GM21367 (cell line): ENCODE measurements around the gene EXOC7.
"Not testable (repeated sequence)": the region's sequence is repeated elsewhere in the genome, so short reads cannot be mapped to it uniquely, and the experiment has no call there.

ENCODE experiments used
- ATAC-seq: cut with Tn5 transposase; IDR thresholded peaks from one replicate; pipeline ENCODE4 v1.9.1; 2021; ENCODE audit not compliant: unreplicated experiment

Gene EXOC7

GRCh38 chr17:76076146-76076764 lies 27.3 kb downstream of the EXOC7 start:
- no peak for ATAC-seq

- ATAC-seq = no peak
Observed at GRCh38 chr17:76075364-76076145, 28.0 kb downstream of the EXOC7 start.

DNA sequence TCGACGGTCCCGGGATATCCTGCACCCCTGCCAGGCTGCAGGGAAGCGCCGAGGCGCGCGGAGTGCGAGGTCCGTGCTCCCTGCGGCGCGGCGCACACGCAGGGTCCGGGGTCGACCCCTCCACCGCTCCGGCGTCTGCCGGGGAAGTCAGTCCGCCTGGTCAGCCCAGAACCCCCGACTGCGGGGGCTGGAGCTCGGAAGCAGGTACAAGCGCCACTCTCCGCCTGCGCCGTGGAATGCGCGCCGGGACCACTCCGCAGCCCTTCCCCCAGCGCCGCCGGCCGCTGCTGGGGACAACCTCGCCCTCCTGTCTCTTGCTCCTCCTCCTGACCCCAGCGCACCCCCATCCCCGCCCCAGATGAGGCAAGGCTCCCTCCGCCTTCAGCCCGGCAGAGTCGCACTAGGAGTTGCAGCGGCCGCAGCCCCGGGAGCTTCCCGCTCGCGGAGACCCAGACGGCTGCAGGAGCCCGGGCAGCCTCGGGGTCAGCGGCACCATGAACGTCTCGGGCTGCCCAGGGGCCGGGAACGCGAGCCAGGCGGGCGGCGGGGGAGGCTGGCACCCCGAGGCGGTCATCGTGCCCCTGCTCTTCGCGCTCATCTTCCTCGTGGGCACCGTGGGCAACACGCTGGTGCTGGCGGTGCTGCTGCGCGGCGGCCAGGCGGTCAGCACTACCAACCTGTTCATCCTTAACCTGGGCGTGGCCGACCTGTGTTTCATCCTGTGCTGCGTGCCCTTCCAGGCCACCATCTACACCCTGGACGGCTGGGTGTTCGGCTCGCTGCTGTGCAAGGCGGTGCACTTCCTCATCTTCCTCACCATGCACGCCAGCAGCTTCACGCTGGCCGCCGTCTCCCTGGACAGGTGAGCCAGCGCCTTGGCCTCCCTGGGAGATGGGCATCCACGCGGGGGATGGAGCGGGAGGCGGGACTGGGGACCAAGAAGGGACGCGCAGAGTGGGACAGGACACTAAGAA lies 28.9 kb downstream of the EXOC7 start, which contains the start of gene GALR2:
GALR2 (plus strand) TSS at position 392 of the 974 bp plus-strand sequence; CDS start at position 495, 103 bp downstream.
- no peak for ATAC-seq

DNA sequence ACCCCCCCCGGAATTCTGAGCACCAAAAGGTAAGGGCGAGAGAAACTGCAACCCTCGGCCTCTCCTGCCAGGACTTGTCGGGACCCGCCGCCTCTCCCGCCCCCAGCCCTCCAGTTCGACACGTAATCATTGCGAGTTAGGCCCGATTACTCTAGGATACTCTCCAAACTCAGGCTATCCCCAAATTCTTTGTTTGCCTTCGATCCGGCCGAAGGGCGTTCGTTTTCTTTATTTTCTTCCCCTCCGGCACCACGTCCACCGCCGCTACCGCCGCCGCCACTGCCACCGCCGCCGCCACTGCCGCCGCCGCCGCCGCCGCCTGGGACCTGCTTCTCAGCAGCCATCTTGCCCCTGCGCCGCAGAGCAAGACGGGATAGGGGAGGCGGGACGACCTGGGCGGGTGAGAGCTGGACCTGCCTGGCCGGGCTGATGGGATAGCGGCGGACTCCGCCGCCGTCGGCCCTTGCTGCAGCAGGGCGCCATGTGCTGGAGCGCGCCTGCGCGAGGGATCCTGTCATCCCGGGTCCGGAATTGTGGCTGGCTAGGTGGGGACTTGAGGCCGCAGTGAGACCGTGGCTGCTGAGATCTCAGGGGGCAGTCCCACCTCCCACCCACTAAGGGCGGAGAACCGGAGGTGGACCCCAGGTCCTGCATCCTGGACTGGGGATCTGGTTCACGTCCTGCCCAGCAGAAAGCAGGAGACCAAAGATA lies 31.3 kb downstream of the EXOC7 start, which contains the start of gene SRP68:
SRP68 (minus strand) TSS at position 370 of the 711 bp plus-strand sequence; CDS start at position 344, 26 bp downstream.
- peak; percentile 83 for ATAC-seq

- ATAC-seq = no peak
Observed at GRCh38 chr17:76071531-76072147, 31.9 kb downstream of the EXOC7 start.

DNA sequence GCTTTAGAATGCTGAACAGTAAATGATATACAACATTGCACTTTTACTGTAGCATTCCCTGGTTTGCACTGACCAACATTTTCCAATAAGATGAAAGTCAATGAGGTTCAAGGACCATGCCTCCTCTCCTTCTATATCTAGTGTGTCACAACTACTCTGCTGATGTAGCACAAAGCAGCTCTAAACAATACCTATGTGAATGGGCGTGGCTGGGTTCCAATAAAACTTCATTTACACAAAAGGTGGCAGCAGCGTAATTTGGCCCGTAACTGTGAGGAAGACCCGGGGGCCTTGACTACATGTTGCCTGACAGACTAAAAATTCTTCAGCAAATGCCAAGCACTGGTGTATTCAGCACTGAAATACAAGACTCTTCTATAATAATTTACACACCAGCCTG lies 37.8 kb downstream of the EXOC7 start:
- ATAC-seq = no peak

DNA sequence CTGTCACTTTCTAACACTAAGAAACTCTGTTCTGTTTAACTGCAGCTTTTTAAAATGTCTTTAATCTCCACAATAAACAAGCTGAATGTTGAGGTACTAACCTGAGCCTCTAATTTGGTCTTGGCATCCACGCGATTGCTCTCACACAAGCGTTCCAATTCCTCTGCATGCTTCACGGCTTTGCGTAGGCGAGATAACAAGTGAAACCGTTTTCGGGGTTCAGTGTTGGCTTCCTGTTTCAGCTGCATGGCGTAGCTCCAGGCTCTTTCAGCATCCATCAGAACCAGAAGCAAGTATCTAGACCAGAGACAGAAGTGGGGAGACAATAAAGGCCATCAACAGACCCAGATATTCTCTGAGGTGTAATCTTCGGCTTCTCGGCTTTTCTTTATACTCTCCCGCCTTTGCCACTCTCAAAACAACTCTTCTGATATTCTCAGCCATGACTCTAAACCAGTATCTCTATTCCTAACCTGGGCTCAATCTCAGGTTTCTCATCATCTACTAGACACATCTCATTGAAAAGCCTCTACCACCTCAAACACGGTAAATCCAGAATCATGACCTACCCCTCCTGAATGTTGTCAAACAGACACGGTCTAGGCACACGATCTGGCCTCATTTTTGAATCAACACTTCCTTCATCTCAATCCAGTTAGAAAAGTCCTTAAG lies 39.6 kb downstream of the EXOC7 start:
- ATAC-seq = no peak

- ATAC-seq = not testable (repeated sequence)
Observed at GRCh38 chr17:76058264-76058663, 45.3 kb downstream of the EXOC7 start.

DNA sequence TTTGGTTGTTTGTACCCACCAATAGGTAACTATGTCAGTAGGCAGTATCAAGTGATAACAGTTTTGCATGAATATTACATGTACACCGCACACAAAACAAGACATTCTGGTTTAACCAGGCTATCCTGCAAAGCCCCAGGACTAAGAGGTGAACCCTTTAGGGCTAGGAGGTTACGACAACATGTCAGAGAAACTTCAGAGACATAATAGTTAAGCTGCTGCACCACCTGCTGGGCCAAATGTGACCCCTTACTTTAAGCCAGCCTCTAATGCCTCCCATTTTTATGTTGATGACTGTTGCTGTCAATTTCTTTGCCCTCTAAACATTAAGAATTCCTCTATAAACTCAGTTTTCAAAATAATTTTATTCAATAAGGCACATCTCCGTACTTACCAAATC lies 46.7 kb downstream of the EXOC7 start:
- no peak for ATAC-seq

DNA sequence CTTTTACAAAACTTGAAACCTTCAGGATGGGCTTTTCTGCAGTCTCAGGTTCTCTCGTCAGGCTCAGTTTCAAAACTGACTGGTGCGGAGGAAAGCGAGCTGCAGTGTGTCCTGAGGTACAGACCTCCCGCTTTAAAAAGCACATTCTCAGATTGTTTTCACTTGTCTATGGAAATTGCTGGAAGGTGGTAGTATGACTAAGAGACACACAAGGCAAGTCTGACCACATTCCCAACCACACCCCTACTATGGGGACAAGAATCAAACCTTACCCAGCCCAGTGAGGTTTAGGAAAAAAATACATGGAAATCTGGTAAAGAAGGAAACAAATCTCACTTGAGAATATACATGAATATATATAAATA lies 49.5 kb downstream of the EXOC7 start:
- ATAC-seq = no peak

- ATAC-seq = no peak
Observed at GRCh38 chr17:76053246-76054111, 50.1 kb downstream of the EXOC7 start.

DNA sequence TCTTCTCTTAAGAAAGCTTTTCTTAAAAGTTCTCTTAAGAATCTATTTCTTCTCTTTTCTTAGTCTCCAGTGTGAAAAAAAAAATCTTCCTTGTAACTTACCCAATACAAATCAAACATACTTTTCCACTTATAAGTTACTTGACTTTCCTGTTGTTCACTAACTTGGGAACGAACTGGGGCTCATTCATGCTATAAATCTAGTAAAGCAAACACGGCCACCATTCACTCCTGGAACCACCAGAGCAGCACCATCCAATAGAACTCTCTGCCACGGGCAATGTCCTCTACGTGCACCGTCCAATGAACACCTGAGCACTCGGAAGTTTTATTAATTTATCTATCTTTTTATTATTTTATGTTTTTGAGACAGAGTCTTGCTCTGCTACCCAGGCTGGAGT lies 52.0 kb downstream of the EXOC7 start:
- no peak for ATAC-seq

GRCh38 chr17:76050538-76051467 lies 52.8 kb downstream of the EXOC7 start:
- no peak for ATAC-seq

GRCh38 chr17:76049836-76050537 lies 53.6 kb downstream of the EXOC7 start:
- no peak for ATAC-seq

- ATAC-seq = no peak
Observed at GRCh38 chr17:76049239-76049638, 54.3 kb downstream of the EXOC7 start.

- no peak for ATAC-seq
Observed at GRCh38 chr17:76048711-76049110, 54.9 kb downstream of the EXOC7 start.

DNA sequence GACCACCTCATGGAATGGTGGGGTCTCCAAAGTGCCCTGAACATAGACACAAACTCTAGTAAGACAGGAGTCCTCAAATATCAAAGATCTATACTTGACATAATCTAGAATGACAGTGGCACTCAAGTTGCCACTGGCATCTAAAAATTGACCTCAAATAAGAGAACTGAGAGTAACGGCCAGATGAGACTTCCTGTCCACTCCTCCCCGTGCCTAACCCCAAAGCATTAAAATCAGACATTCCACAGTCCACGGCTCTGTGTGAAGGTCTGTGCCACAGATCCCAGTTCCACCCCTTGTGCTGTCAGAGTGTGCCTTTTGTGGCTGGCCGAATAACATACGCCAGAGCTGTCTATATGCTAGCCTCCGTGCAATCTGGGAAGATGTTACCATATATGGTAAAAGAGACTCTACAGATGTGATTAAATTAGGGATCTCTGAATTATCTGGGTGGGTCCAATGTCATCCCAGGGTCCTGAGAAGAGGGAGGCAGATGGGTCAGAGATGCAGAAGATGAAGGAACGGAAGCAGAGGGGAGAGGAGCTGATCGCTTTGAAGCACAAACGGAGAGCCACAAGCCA lies 55.5 kb downstream of the EXOC7 start:
- ATAC-seq = no peak
